ENCODE results near the gene RRP1B. TPM values are rescaled to one million over a fixed set of nuclear protein-coding genes. Genes with fewer than 3 reads are reported as not detected.

The RRP1B gene
- total and polyA plus RNA-seq, 9 of the 15 experiments (the other 6 are each of a cell fraction or from before 2014, with no cell fraction given): 6.8 to 66.6 (median 41.9) TPM

- TF ChIP-seq NKRF (IDR thresholded peaks at IDR 0.05; ENCODE audit: borderline replicate concordance) (peak; percentile 99), SREBF2 (CRISPR knock-in tag; IDR thresholded peaks at IDR 0.05) (no peak), BDP1 (IDR thresholded peaks at IDR 0.05; ENCODE audit: insufficient read depth, insufficient read length) (no peak), FOXP1 (CRISPR knock-in tag; IDR thresholded peaks at IDR 0.05) (peak; percentile 97; the same call in 1 of the 2 replicates), TAL1 (IDR thresholded peaks at IDR 0.05) (peak; percentile 69), GTF2B (IDR thresholded peaks at IDR 0.05; ENCODE audit: extremely low read depth, insufficient read length) (no peak), CBX1 (IDR thresholded peaks at IDR 0.05; ENCODE audit: low read depth) (peak; percentile 86; the same call in 1 of the 2 replicates), NUFIP1 (IDR thresholded peaks at IDR 0.05; ENCODE audit: partially characterized antibody) (peak; percentile 35), RUNX1 (IDR thresholded peaks at IDR 0.05; ENCODE audit: low read depth) (peak; percentile 72; the same call in 1 of the 2 replicates), BHLHE40 (IDR thresholded peaks at IDR 0.05; ENCODE audit: low read length) (peak; percentile 100), HCFC1 (IDR thresholded peaks at IDR 0.05; ENCODE audit: low read depth, low read length) (peak; percentile 77), PHF8 (IDR thresholded peaks at IDR 0.05; ENCODE audit: borderline replicate concordance, low read length) (peak; percentile 38; the same call in 1 of the 2 replicates), TBP (optimal IDR thresholded peaks at IDR 0.05; ENCODE audit: low read depth, low read length) (peak; percentile 83), CBX5 (IDR thresholded peaks at IDR 0.05; ENCODE audit: borderline replicate concordance, low read depth) (no peak; the same call in 1 of the 2 replicates), PPARD (CRISPR knock-in tag; IDR thresholded peaks at IDR 0.05) (no peak), SMARCE1 (IDR thresholded peaks at IDR 0.05) (peak; percentile 94), ZBTB1 (CRISPR knock-in tag; IDR thresholded peaks at IDR 0.05; ENCODE audit: borderline replicate concordance, low read depth) (peak; percentile 87; the same call in 1 of the 2 replicates), MBD2 (IDR thresholded peaks at IDR 0.05; ENCODE audit: borderline replicate concordance, low read depth) (peak; percentile 85), NR2C1 (IDR thresholded peaks at IDR 0.05) (no peak), NR2C1 (tag; IDR thresholded peaks at IDR 0.05) (0 out of 2 replicates have a peak, but pooled peaks have one; percentile 47)
- TF ChIP-seq, protein P1, sequence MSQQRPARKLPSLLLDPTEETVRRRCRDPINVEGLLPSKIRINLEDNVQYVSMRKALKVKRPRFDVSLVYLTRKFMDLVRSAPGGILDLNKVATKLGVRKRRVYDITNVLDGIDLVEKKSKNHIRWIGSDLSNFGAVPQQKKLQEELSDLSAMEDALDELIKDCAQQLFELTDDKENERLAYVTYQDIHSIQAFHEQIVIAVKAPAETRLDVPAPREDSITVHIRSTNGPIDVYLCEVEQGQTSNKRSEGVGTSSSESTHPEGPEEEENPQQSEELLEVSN (IDR thresholded peaks at IDR 0.05; ENCODE audit: borderline replicate concordance in 1 of 2, extremely low read depth in 1 of 2, insufficient read depth in 1 of 2, insufficient read length in 1 of 2, low read depth in 1 of 2, low read length in 1 of 2, poor library complexity in 1 of 2, severe bottlenecking in 1 of 2): peak; percentile 94 to 97
- TF ChIP-seq, protein P2, sequence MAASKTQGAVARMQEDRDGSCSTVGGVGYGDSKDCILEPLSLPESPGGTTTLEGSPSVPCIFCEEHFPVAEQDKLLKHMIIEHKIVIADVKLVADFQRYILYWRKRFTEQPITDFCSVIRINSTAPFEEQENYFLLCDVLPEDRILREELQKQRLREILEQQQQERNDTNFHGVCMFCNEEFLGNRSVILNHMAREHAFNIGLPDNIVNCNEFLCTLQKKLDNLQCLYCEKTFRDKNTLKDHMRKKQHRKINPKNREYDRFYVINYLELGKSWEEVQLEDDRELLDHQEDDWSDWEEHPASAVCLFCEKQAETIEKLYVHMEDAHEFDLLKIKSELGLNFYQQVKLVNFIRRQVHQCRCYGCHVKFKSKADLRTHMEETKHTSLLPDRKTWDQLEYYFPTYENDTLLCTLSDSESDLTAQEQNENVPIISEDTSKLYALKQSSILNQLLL (CRISPR knock-in tag; IDR thresholded peaks at IDR 0.05; ENCODE audit: borderline replicate concordance): no peak
These were observed 69.4 kb downstream of the RRP1B start (continued) for GRCh38 chr21:43728467-43729390.

Data from K562 (cell line).